GM19193 (cell line): Measurements from ENCODE around the gene GLIPR1.
A peak's percentile ranks its signal among the peaks of the same experiment; 100 is the strongest.

Source experiments
- POLR2A ChIP-seq: IDR thresholded peaks from 4 replicates; pipeline ENCODE4 v1.6.1; 2011; ENCODE audit not compliant: insufficient read depth, insufficient read length; ENCODE audit errors: extremely low read depth

GLIPR1 gene

GRCh38 chr12:75503459-75503858, 22.9 kb downstream of the GLIPR1 start:
- TF ChIP-seq POLR2A, result no peak

- TF ChIP-seq POLR2A, result no peak
Measured at GRCh38 chr12:75503866-75504265, 23.3 kb downstream of the GLIPR1 start.

- TF ChIP-seq POLR2A, result no peak
Measured at GRCh38 chr12:75505706-75506312, 25.3 kb downstream of the GLIPR1 start.

GRCh38 chr12:75507086-75507485, 26.5 kb downstream of the GLIPR1 start:
- no peak for TF ChIP-seq POLR2A

- no peak for TF ChIP-seq POLR2A
Measured at GRCh38 chr12:75508159-75508558, 27.6 kb downstream of the GLIPR1 start.

GRCh38 chr12:75509621-75510020, 29.1 kb downstream of the GLIPR1 start:
- TF ChIP-seq POLR2A, result no peak

GRCh38 chr12:75511116-75512048, 30.8 kb downstream of the GLIPR1 start, which contains the start of gene KRR1:
KRR1 (minus strand) TSS chr12:75511609; CDS start chr12:75511597, 12 bp downstream.
- peak; percentile 87 for TF ChIP-seq POLR2A

GRCh38 chr12:75525263-75525662, 44.7 kb downstream of the GLIPR1 start:
- no peak for TF ChIP-seq POLR2A

GRCh38 chr12:75526655-75527511, 46.3 kb downstream of the GLIPR1 start:
- TF ChIP-seq POLR2A, result no peak

GRCh38 chr12:75528272-75528671, 47.7 kb downstream of the GLIPR1 start:
- TF ChIP-seq POLR2A, result no peak

GRCh38 chr12:75528692-75529091, 48.1 kb downstream of the GLIPR1 start:
- no peak for TF ChIP-seq POLR2A

GRCh38 chr12:75529316-75529715, 48.8 kb downstream of the GLIPR1 start:
- TF ChIP-seq POLR2A, result no peak

- TF ChIP-seq POLR2A, result no peak
Measured at GRCh38 chr12:75529826-75530225, 49.3 kb downstream of the GLIPR1 start.

- TF ChIP-seq POLR2A, result no peak
Measured at GRCh38 chr12:75533239-75533638, 52.7 kb downstream of the GLIPR1 start.

- no peak for TF ChIP-seq POLR2A
Measured at GRCh38 chr12:75539889-75540288, 59.3 kb downstream of the GLIPR1 start.

- TF ChIP-seq POLR2A, result no peak
Measured at GRCh38 chr12:75542942-75543341, 62.4 kb downstream of the GLIPR1 start.

- no peak for TF ChIP-seq POLR2A
Measured at GRCh38 chr12:75543529-75543928, 63.0 kb downstream of the GLIPR1 start.
